Gastroesophageal sphincter (tissue), 3 donors: Measurements from ENCODE around the gene ZGPAT.

ENCODE experiments used
- POLR2A ChIP-seq, 2 donors: fragments of 450-650 bp; IDR thresholded peaks; one replicate each; pipeline ENCODE4 v1.6.1; 2017; ENCODE audit warnings: antibody characterized with exemption in 2 of 2, mild to moderate bottlenecking in 2 of 2, moderate library complexity in 1 of 2
- TF ChIP-seq, protein P1 (sequence below), 4 experiments: fragments of 200-600 bp in 2 of 4; fragments of 450-650 bp in 2 of 4; sonication (generic) in 1 of 4; IDR thresholded peaks; one replicate each; pipeline ENCODE4 v1.5.1; 2017 to 2019; ENCODE audit warnings: antibody characterized with exemption in 4 of 4, mild to moderate bottlenecking in 2 of 4, moderate library complexity in 2 of 4

DNA sequence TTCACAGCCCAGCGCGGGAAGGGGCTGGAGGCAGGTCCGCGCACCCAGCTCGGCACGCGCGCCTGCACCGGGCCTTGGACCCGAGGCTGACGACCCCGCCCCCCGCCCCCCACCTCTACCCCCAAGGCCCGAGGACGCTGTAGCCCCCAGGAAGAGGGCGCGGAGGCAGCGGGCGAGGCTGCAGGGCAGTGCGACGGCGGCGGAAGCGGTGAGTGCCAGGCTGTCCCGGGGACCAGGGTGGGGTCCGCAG, 29.8 kb downstream of the ZGPAT start:
- TF ChIP-seq, protein P1, sequence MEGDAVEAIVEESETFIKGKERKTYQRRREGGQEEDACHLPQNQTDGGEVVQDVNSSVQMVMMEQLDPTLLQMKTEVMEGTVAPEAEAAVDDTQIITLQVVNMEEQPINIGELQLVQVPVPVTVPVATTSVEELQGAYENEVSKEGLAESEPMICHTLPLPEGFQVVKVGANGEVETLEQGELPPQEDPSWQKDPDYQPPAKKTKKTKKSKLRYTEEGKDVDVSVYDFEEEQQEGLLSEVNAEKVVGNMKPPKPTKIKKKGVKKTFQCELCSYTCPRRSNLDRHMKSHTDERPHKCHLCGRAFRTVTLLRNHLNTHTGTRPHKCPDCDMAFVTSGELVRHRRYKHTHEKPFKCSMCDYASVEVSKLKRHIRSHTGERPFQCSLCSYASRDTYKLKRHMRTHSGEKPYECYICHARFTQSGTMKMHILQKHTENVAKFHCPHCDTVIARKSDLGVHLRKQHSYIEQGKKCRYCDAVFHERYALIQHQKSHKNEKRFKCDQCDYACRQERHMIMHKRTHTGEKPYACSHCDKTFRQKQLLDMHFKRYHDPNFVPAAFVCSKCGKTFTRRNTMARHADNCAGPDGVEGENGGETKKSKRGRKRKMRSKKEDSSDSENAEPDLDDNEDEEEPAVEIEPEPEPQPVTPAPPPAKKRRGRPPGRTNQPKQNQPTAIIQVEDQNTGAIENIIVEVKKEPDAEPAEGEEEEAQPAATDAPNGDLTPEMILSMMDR (IDR thresholded peaks at IDR 0.05), result no peak
- no peak for TF ChIP-seq POLR2A (IDR thresholded peaks at IDR 0.05)
